NT2/D1 (cell line): ENCODE data around the gene SIAH1.

ENCODE experiments used
- SUZ12 ChIP-seq: IDR thresholded peaks from 2 replicates; pipeline ENCODE4 v1.6.1; 2011; ENCODE audit not compliant: insufficient read length, insufficient read depth; ENCODE audit errors: extremely low read depth
- ZNF274 ChIP-seq: IDR thresholded peaks from 2 replicates; pipeline ENCODE4 v1.6.1; 2011; ENCODE audit warnings: mild to moderate bottlenecking, low read depth, low read length

DNA sequence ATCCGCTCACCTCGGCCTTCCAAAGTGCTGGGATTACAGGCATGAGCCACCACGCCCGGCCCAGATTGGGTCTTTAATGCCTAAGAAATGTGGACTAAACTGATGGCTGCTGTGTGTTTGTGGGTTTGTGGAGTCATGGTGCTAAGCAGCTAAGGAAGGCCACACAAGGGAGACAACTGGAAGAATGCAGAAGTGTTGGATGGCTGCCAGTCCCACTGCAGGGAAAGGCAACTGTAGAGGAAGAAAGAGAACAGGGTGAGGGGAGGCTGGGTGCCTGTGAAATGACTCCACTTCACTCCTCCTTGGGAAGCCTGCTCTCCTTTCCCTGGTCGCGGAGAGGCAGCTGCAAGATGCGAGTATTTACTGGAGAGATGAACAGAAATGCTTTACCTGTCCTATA lies 23.5 kb upstream of the SIAH1 start:
- TF ChIP-seq ZNF274 (no peak), SUZ12 (no peak)
